Measurements from ENCODE around the gene PTPN5.
A peak's percentile ranks its signal among the peaks of the same experiment; 100 is the strongest.

The PTPN5 gene

DNA sequence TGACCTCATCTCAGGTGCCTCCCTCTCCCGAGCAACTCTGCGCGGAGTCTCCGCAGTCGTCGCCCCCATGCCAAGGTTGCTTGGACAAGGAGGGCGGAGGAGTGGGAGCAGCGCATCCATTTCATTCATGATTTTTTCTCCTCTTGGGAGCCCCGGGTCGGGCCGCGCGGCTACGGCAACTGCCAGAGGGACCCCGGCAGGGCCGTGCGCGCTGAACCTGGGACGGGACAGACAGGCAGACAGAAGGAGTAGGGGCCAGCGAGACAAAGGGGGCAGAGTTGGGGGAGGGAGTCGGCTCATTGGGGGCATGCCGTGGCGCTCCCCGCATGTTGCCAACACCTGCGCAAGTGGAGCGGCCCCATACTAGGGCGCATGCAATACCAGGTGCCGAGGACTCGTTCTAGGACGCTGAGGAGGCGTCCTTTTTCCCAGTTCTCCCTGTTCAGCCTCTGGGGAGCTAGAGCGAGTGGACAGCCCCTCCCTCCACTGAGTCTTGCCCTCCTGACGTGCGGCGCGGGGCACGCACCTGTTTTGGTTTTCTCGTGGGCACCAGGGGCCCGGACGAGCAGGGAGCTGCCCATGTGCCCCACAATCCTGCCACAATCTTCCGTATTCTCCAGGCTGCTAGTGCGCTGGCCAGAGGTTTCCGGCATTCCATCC, 501 bp upstream of the PTPN5 start:
- H3K27me3 ChIP-seq (ENCODE audit: control insufficient read depth, insufficient read depth, low read length), result peaks cover 91% of the 10 kb centered on the region
- H3K4me3 ChIP-seq (ENCODE audit: low read depth, low read length), result peak overlapping the region; percentile 92
- no peak overlapping the region for H3K9ac ChIP-seq (ENCODE audit: low read length)

DNA sequence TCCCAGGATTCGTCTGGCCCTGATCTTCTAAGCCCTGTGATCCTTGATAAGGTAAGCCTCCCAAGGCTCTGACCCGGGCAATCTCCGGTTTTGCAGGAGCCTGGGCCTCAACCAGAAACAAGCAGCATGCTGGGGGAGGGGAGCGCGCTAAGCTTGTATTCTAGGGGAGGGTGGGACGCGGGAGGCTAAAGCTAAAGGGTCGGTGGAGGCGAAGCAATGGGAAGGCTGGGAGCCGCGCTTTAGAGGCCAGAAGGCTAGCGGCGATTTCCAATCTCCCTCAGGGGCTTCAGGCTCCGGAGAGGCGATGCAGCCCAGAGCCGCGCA, 753 bp downstream of the PTPN5 start:
- H3K9ac ChIP-seq (ENCODE audit: low read length), result no peak overlapping the region

More for the DNA sequence above, 501 bp upstream of the PTPN5 start:
- Histone ChIP-seq H3K27ac (ENCODE audit: low read depth, low read length) (no peak overlapping the region), H3K9me3 (ENCODE audit: control insufficient read depth, insufficient read depth, low read depth, low read length) (no peaks in the 10 kb centered on the region), H3K4me1 (ENCODE audit: control insufficient read depth, insufficient read depth, low read length) (peaks cover 9% of the 10 kb centered on the region; the same call in 1 of the 2 replicates), H3K36me3 (ENCODE audit: control insufficient read depth, insufficient read depth, low read length) (no peaks in the 10 kb centered on the region)

GRCh38 chr11:18789942-18790341, 1.7 kb downstream of the PTPN5 start:
- Histone ChIP-seq H3K36me3 (ENCODE audit: control insufficient read depth, insufficient read depth, low read length) (no peaks in the 10 kb centered on the region), H3K4me1 (ENCODE audit: control insufficient read depth, insufficient read depth, low read length) (peaks cover 9% of the 10 kb centered on the region; the same call in 1 of the 2 replicates), H3K27me3 (ENCODE audit: control insufficient read depth, insufficient read depth, low read length) (peaks cover 79% of the 10 kb centered on the region), H3K27ac (ENCODE audit: low read depth, low read length) (no peak overlapping the region), H3K9me3 (ENCODE audit: control insufficient read depth, insufficient read depth, low read depth, low read length) (no peaks in the 10 kb centered on the region), H3K9ac (ENCODE audit: low read length) (no peak overlapping the region), H3K4me3 (ENCODE audit: low read depth, low read length) (no peak overlapping the region)

More for the DNA sequence above, 753 bp downstream of the PTPN5 start:
- H3K9me3 ChIP-seq (ENCODE audit: control insufficient read depth, insufficient read depth, low read depth, low read length), result no peaks in the 10 kb centered on the region
- H3K4me3 ChIP-seq (ENCODE audit: low read depth, low read length), result peak overlapping the region; percentile 92
- no peaks in the 10 kb centered on the region for H3K36me3 ChIP-seq (ENCODE audit: control insufficient read depth, insufficient read depth, low read length)
- peaks cover 9% of the 10 kb centered on the region; the same call in 1 of the 2 replicates for H3K4me1 ChIP-seq (ENCODE audit: control insufficient read depth, insufficient read depth, low read length)
- H3K27ac ChIP-seq (ENCODE audit: low read depth, low read length), result no peak overlapping the region
- peaks cover 86% of the 10 kb centered on the region for H3K27me3 ChIP-seq (ENCODE audit: control insufficient read depth, insufficient read depth, low read length)

DNA sequence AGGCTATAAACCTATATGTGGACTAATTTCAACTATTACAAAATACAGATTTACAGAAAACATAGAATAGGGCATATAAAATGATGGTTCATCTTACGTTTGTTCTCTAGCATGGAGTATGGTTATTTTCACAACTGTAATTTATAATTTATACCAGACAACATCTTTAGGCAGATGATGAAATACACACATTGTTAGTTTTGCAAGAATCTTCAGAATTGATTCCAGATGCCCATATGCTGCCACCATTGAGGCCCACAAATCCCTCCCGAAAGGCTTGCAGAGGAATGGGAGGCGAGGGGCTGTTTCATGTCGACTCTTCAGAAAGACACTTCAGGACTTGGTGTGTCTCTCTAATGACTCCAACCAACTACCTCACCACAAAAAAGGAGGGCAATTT, 6.2 kb downstream of the PTPN5 start:
- H3K9ac ChIP-seq (ENCODE audit: low read length), result no peak overlapping the region
- H3K4me3 ChIP-seq (ENCODE audit: low read depth, low read length), result no peak overlapping the region
- H3K27me3 ChIP-seq (ENCODE audit: control insufficient read depth, insufficient read depth, low read length), result peaks cover 40% of the 10 kb centered on the region
- H3K9me3 ChIP-seq (ENCODE audit: control insufficient read depth, insufficient read depth, low read depth, low read length), result no peaks in the 10 kb centered on the region
- H3K36me3 ChIP-seq (ENCODE audit: control insufficient read depth, insufficient read depth, low read length), result no peaks in the 10 kb centered on the region
- H3K27ac ChIP-seq (ENCODE audit: low read depth, low read length), result no peak overlapping the region
- 0 out of 2 replicates have a peak, but pooled peaks cover 3% of the 10 kb centered on the region for H3K4me1 ChIP-seq (ENCODE audit: control insufficient read depth, insufficient read depth, low read length)

DNA sequence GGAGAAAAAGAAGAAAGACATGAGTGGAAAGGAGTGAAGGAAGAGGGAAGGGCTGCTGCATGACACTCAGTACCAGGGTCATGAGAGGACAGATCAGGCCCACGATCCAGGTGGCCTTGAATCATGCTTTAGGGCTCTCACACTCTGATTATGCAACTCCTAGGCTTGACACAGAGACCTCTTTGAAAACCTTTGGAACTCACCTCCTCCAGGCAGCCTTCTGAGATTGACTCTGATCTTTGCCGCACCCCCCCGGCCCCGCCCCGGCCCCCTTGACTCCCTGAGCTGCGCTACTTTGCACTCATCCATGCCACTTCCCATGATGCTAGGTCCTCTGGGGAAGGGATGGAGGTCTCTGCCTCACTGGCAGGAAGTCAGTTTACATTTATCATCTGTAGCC, 10.7 kb downstream of the PTPN5 start:
- no peak overlapping the region for H3K27ac ChIP-seq (ENCODE audit: low read depth, low read length)
- no peaks in the 10 kb centered on the region for H3K36me3 ChIP-seq (ENCODE audit: control insufficient read depth, insufficient read depth, low read length)
- no peaks in the 10 kb centered on the region for H3K9me3 ChIP-seq (ENCODE audit: control insufficient read depth, insufficient read depth, low read depth, low read length)
- H3K27me3 ChIP-seq (ENCODE audit: control insufficient read depth, insufficient read depth, low read length), result peaks cover 6% of the 10 kb centered on the region; the same call in 1 of the 2 replicates
- no peak overlapping the region for H3K4me3 ChIP-seq (ENCODE audit: low read depth, low read length)
- H3K9ac ChIP-seq (ENCODE audit: low read length), result no peak overlapping the region
- H3K4me1 ChIP-seq (ENCODE audit: control insufficient read depth, insufficient read depth, low read length), result peaks cover 11% of the 10 kb centered on the region; the same call in 1 of the 2 replicates

- Histone ChIP-seq H3K9me3 (ENCODE audit: control insufficient read depth, insufficient read depth, low read depth, low read length) (no peaks in the 10 kb centered on the region), H3K36me3 (ENCODE audit: control insufficient read depth, insufficient read depth, low read length) (no peaks in the 10 kb centered on the region), H3K27me3 (ENCODE audit: control insufficient read depth, insufficient read depth, low read length) (peaks cover 6% of the 10 kb centered on the region; the same call in 1 of the 2 replicates), H3K27ac (ENCODE audit: low read depth, low read length) (no peak overlapping the region), H3K4me3 (ENCODE audit: low read depth, low read length) (no peak overlapping the region), H3K4me1 (ENCODE audit: control insufficient read depth, insufficient read depth, low read length) (peaks cover 11% of the 10 kb centered on the region; the same call in 1 of the 2 replicates), H3K9ac (ENCODE audit: low read length) (no peak overlapping the region)
These were observed 11.3 kb downstream of the PTPN5 start for GRCh38 chr11:18780329-18780728.

- H3K9ac ChIP-seq (ENCODE audit: low read length), result no peak overlapping the region
- peaks cover 14% of the 10 kb centered on the region for H3K4me1 ChIP-seq (ENCODE audit: control insufficient read depth, insufficient read depth, low read length)
- H3K9me3 ChIP-seq (ENCODE audit: control insufficient read depth, insufficient read depth, low read depth, low read length), result no peaks in the 10 kb centered on the region
- H3K4me3 ChIP-seq (ENCODE audit: low read depth, low read length), result no peak overlapping the region
- no peaks in the 10 kb centered on the region for H3K36me3 ChIP-seq (ENCODE audit: control insufficient read depth, insufficient read depth, low read length)
- H3K27ac ChIP-seq (ENCODE audit: low read depth, low read length), result no peak overlapping the region
- peaks cover 4% of the 10 kb centered on the region; the same call in 1 of the 2 replicates for H3K27me3 ChIP-seq (ENCODE audit: control insufficient read depth, insufficient read depth, low read length)
These were observed 13.1 kb downstream of the PTPN5 start for GRCh38 chr11:18778468-18778867.

- H3K27ac ChIP-seq (ENCODE audit: low read depth, low read length), result no peak overlapping the region
- peaks cover 26% of the 10 kb centered on the region for H3K4me1 ChIP-seq (ENCODE audit: control insufficient read depth, insufficient read depth, low read length)
- H3K36me3 ChIP-seq (ENCODE audit: control insufficient read depth, insufficient read depth, low read length), result no peaks in the 10 kb centered on the region
- H3K4me3 ChIP-seq (ENCODE audit: low read depth, low read length), result no peak overlapping the region
- no peaks in the 10 kb centered on the region for H3K9me3 ChIP-seq (ENCODE audit: control insufficient read depth, insufficient read depth, low read depth, low read length)
- peaks cover 3% of the 10 kb centered on the region; the same call in 1 of the 2 replicates for H3K27me3 ChIP-seq (ENCODE audit: control insufficient read depth, insufficient read depth, low read length)
- no peak overlapping the region for H3K9ac ChIP-seq (ENCODE audit: low read length)
These were observed 15.3 kb downstream of the PTPN5 start for GRCh38 chr11:18776324-18776723.

GRCh38 chr11:18775492-18776292, 15.9 kb downstream of the PTPN5 start:
- H3K36me3 ChIP-seq (ENCODE audit: control insufficient read depth, insufficient read depth, low read length), result no peaks in the 10 kb centered on the region
- H3K27ac ChIP-seq (ENCODE audit: low read depth, low read length), result no peak overlapping the region
- peaks cover 3% of the 10 kb centered on the region; the same call in 1 of the 2 replicates for H3K27me3 ChIP-seq (ENCODE audit: control insufficient read depth, insufficient read depth, low read length)
- H3K9me3 ChIP-seq (ENCODE audit: control insufficient read depth, insufficient read depth, low read depth, low read length), result no peaks in the 10 kb centered on the region
- peaks cover 26% of the 10 kb centered on the region for H3K4me1 ChIP-seq (ENCODE audit: control insufficient read depth, insufficient read depth, low read length)
- no peak overlapping the region for H3K4me3 ChIP-seq (ENCODE audit: low read depth, low read length)
- H3K9ac ChIP-seq (ENCODE audit: low read length), result no peak overlapping the region

DNA sequence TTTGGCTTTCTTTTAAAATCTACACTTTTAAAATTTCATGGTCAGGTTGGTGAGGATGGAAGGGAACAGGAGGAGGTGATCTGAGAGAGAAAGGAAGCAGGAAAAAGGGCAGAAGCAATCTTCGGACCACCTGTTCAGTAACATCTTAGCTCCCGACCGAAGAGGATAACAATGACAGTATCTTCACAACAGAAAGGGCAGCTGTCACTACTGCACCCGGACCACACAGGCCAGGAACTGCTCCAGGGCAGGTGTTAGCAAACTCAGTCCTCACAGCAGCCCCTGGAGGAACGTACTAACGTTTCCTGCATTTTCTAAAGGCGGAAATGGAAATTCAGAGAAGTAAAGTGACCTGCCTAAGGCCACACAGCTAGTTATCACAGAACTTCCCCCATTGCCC, 16.8 kb downstream of the PTPN5 start:
- H3K27ac ChIP-seq (ENCODE audit: low read depth, low read length), result no peak overlapping the region
- peaks cover 19% of the 10 kb centered on the region for H3K4me1 ChIP-seq (ENCODE audit: control insufficient read depth, insufficient read depth, low read length)
- H3K9ac ChIP-seq (ENCODE audit: low read length), result no peak overlapping the region
- H3K4me3 ChIP-seq (ENCODE audit: low read depth, low read length), result no peak overlapping the region
- no peaks in the 10 kb centered on the region for H3K36me3 ChIP-seq (ENCODE audit: control insufficient read depth, insufficient read depth, low read length)
- no peaks in the 10 kb centered on the region for H3K9me3 ChIP-seq (ENCODE audit: control insufficient read depth, insufficient read depth, low read depth, low read length)
- peaks cover 3% of the 10 kb centered on the region; the same call in 1 of the 2 replicates for H3K27me3 ChIP-seq (ENCODE audit: control insufficient read depth, insufficient read depth, low read length)

GRCh38 chr11:18773681-18774080, 17.9 kb downstream of the PTPN5 start:
- Histone ChIP-seq H3K27me3 (ENCODE audit: control insufficient read depth, insufficient read depth, low read length) (peaks cover 3% of the 10 kb centered on the region; the same call in 1 of the 2 replicates), H3K4me1 (ENCODE audit: control insufficient read depth, insufficient read depth, low read length) (peaks cover 19% of the 10 kb centered on the region), H3K9ac (ENCODE audit: low read length) (no peak overlapping the region), H3K27ac (ENCODE audit: low read depth, low read length) (no peak overlapping the region), H3K36me3 (ENCODE audit: control insufficient read depth, insufficient read depth, low read length) (no peaks in the 10 kb centered on the region), H3K9me3 (ENCODE audit: control insufficient read depth, insufficient read depth, low read depth, low read length) (no peaks in the 10 kb centered on the region), H3K4me3 (ENCODE audit: low read depth, low read length) (no peak overlapping the region)
